Fibroblast of skin of left biceps (primary cell): ENCODE data around the gene MLLT10.
"Not testable (repeated sequence)": the region's sequence is repeated elsewhere in the genome, so short reads cannot be mapped to it uniquely, and the experiment has no call there.

Source experiments
- DNase-seq, 2 experiments: peaks; one replicate each; pipeline ENCODE4 v3.0.0-alpha.2; 2013; ENCODE audit warnings: low read depth in 2 of 2

Gene MLLT10

DNA sequence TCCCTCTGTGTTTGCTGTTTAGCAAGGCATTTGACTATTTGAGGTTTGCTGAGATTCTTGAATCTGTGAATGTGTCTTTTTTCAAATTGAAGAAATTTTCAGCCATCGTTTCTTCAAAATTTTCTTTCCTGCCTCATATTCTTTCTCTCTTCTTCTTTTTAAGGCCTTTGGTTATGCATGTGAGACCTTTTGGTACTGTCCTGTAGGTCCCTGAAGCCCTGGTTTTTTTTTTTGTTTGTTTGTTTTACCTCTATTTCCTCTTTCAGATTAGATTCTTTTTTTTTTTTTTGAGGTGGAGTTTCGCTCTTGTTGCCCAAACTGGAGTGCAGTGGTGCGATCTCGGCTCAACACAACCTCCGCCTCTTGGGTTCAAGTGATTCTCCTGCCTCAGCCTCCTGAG lies 45.3 kb downstream of the MLLT10 start:
- no peak for DNase-seq

- DNase-seq: not testable (repeated sequence)
Measured at GRCh38 chr10:21581421-21581834, 47.4 kb downstream of the MLLT10 start.

DNA sequence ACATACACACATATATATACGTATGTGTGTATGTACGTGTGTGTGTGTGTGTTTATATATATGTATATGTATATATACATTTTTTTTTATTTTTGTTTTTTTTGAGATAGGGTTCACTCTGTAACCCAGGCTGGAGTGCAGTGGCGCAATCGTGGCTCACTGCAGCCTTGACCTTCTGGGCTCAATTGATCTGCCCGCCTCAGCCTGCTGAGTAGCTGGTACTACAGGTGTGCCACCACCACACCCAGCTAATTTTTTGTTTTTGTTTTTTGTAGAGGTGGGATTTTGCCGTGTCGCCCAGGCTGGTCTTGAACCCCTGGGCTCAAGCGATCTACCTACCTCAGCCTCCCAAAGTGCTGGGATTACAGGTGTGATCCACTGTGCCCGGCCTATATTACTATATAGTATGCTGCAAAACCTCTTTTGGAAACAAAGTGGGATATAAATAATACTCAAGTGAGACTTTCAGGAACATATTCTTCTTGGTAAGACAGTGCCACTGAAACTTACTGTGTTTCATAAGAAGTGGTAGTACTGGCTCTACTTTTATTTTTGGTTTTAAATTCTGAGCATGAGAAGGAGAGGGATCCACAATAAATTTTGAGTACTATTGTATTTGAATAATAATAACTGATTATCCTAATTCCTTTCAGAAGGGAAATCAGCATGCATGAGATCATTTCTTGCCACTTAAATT lies 51.0 kb downstream of the MLLT10 start:
- no peak for DNase-seq

- DNase-seq: no peak
Measured at GRCh38 chr10:21587391-21587790, 53.4 kb downstream of the MLLT10 start.

- DNase-seq: not testable (repeated sequence)
Measured at GRCh38 chr10:21588159-21588558, 54.1 kb downstream of the MLLT10 start.

DNA sequence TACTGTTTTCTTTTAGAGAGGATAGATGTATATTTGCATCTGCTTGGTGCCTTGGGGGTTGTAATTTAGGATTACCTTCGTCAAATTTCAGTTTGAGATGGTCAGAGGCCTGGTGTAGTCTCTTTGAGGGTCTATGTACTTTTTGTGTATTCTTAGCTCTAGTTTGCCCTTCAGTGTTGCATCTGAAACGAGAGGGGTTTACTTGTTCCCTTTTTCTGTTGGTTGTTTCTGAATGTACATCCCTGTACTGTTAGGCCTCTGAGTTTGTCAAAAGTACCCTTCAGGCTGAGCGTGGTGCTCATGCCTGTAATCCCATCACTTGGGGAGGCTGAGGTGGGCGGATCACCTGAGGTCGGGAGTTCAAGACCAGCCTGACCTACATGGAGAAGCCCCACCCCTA lies 60.0 kb downstream of the MLLT10 start:
- no peak for DNase-seq

DNA sequence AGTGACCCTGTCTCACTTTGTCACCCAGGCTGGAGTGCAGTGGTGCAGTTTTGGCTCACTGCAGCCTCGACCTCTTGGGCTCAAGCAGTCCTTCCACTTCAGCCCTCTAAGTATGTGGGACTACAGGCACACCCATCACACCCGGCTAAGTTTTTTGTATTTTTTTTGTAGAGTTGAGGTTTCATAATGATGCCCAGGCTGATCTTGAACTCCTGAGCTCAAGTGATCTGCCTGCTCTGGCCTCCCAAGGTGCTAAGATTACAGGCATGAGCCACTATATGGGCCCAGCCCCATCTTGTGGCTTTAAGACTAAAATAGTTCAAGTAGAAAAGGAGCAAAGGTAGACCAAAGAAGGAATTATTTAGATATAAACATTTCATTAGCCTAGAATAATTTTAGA lies 65.5 kb downstream of the MLLT10 start:
- DNase-seq: no peak

GRCh38 chr10:21600804-21601433 lies 66.9 kb downstream of the MLLT10 start:
- DNase-seq: no peak

DNA sequence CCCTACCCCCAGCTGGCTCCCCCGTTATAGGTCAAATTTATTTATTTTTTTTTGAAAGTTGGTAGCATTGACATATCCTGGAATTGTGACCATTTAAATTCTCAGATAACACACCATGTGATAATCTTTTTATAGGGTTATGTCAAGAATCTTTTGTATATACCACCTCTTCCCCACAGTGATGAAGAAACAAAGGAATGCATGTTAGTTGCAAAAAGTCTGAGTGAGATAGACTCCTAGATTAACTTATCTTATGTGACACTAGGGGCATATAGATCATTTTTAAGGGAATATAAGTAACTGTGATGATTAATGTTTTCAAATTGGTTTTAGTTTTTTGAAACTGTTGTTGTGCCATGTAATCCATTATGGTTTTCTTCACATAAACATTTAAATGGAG lies 68.3 kb downstream of the MLLT10 start:
- no peak for DNase-seq

DNA sequence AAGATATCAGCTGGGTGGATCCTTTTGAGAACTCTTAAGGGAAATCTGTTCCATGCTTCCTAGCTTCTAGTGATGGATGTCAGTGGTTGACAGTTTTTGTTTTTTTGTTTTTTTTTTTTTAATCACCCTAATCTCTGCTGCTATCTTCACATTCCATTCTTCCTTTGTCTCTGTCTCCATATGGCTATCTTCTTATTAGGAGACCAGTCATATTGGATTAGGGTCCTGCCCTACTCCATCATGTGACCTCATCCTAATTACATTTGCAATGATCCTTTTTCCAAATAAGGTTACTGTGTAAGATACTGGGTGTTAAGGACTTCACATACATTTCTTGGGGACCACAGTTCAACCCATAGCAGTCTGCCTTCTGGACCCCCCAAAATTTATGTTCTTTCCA lies 69.7 kb downstream of the MLLT10 start:
- DNase-seq: no peak

DNA sequence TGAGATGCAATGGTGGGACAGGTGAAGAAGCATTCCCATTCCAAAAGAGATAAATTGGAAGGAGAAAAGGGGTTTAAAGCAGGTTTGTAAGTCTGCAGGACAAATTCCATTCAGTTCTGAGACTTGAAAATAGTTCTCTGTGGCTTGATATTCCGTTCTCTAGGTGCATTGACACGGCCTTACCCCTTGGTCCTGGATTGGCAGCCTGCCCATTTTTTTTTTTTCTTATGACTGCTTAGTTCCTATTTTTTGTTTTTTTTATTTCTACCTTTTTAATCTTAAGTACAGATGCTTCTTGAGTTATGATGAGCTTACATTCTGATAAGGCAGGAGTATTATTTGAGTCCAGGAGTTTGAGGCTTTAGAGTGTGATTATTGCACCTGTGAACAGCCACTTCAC lies 70.6 kb downstream of the MLLT10 start:
- DNase-seq: no peak

DNA sequence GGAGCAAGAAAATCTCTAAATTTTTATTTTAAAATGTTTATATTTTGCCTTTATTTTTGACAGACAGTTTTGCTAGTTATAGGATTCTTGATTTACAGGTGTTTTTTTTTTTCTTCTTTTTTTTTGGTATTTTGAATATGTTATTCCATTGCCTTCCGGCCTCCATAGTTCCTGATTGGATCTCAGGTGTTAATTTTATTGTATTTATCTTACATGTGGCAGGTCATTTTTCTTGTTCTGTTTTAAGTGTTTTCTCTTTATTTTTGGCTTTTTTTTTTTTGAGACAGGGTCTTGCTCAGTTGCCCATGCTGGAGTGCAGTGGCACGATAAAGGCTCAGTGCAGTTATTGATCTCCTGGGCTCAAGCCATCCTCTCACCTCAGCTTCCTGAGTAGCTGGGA lies 73.9 kb downstream of the MLLT10 start:
- DNase-seq: no peak

GRCh38 chr10:21614000-21614399 lies 80.0 kb downstream of the MLLT10 start:
- DNase-seq: no peak

- peak in 1 of 2 experiments; percentile 9 for DNase-seq
Measured at GRCh38 chr10:21617267-21617666, 83.2 kb downstream of the MLLT10 start.

- no peak for DNase-seq
Measured at GRCh38 chr10:21623291-21623690, 89.3 kb downstream of the MLLT10 start.

GRCh38 chr10:21624421-21624820 lies 90.4 kb downstream of the MLLT10 start:
- DNase-seq: not testable (repeated sequence)

DNA sequence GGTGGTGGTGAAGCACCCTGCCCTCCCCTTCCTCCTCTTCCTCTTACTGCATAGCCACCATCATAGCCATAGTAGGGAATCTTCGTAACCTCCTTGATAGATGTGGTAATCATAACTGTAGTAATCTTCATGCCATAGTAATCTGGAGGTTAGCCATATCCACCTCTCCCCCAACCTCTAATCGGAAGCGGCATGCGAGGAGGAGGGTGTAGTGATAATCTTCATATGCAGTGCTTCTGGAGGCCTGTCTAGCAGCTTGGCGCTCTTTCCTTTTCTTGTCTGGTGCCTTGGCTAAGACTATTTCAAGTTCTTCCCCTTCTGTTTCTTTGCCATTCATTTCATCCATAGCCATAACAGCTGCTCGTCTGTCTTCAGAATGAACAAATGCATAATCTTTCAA lies 90.9 kb downstream of the MLLT10 start:
- no peak for DNase-seq

- no peak for DNase-seq
Measured at GRCh38 chr10:21625623-21626229, 91.7 kb downstream of the MLLT10 start.

DNA sequence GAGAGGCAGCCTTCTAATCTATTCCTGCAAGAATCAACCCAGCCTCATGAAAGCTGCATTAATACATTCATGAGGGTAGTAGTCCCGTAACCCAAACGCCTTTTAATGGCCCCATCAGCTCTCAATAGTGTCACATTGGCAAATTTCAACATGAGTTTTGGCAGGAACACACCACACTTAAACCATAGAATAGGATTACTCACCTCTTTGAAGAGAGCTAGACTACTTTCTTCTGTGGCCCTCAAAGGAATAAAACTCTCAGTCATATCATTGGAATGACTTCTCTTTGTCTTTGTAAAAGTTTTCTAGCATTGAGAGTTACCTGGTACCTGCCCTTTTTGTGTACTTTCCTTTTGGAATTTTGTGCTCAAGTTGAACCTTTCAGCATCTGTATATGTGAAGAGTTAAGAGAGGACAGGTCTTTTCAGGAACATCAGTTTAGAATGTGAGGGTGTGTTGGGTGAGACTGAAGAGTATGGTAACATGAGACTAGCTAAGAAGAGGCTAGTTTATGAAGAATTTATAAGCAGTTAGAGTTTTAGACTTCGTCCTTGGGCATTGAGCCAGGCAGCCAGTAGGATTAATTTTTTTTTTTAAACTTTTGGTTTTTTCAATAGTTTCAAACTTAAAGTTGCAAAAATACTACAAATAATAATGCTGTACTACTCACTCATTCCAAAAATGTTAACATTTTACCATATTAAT lies 92.6 kb downstream of the MLLT10 start:
- DNase-seq: peak in 1 of 2 experiments; percentile 2

DNA sequence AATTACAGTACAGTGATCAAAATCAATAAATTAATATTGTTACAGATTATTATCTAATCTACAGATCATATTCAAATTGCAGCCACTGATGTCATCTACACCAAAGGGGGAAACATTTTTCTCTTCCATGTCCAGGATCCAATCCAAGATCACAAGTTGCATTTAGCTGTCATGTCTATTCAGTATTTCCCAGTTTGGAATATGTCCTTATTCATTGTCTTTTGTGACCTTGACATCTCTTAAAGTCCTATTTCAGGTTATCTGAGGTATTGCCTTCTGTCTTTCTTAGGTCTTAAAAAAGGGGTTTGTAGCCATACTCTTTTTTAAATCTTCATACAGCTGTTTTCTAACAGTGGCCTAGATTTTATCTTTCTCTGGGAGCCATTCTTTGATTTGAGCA lies 93.3 kb downstream of the MLLT10 start:
- no peak for DNase-seq

DNA sequence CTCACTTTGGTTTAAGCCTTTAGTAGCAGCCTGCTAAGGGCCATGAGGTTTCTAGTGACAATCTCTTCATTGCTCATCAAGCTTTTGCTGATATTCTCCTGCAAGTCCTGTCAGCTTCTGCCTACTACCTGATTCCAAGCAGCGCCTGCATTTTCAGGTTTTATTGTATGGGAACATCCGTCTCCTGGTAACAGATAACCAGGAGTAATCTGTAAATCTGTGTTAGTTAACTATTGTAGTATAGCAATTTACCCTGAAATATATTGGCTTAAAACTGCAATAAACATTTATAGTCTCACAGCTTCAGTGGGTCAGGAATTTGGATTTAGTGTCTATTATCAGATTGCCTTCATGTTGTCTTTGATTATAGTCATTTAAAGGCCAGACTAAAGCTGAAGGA lies 94.0 kb downstream of the MLLT10 start:
- DNase-seq: no peak

DNA sequence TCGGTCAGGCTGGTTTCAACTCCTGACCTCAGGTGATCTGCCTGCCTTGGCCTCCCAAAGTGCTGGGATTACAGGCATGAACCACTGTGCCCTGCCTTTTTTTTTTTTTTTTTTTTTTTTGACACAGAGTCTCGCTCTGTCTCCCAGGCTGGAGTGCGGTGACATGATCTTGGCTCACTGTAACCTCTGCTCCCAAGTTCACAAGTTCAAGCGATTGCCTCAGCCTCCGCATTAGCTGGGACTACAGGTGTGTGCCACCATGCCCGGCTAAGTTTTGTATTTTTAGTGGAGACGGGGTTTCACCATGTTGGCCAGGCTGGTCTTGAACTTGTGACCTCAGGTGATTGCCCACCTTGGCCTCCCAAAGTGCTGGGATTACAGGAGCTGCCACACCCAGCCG lies 94.6 kb downstream of the MLLT10 start:
- DNase-seq: not testable (repeated sequence)
